Inflammatory macrophage treated with lipopolysaccharide for 4 hours (primary cell): ENCODE data around the gene YIF1B.

Experiments used
- DNase-seq: peaks from one replicate; pipeline ENCODE4 v3.0.0-alpha.2; 2020

Gene YIF1B

DNA sequence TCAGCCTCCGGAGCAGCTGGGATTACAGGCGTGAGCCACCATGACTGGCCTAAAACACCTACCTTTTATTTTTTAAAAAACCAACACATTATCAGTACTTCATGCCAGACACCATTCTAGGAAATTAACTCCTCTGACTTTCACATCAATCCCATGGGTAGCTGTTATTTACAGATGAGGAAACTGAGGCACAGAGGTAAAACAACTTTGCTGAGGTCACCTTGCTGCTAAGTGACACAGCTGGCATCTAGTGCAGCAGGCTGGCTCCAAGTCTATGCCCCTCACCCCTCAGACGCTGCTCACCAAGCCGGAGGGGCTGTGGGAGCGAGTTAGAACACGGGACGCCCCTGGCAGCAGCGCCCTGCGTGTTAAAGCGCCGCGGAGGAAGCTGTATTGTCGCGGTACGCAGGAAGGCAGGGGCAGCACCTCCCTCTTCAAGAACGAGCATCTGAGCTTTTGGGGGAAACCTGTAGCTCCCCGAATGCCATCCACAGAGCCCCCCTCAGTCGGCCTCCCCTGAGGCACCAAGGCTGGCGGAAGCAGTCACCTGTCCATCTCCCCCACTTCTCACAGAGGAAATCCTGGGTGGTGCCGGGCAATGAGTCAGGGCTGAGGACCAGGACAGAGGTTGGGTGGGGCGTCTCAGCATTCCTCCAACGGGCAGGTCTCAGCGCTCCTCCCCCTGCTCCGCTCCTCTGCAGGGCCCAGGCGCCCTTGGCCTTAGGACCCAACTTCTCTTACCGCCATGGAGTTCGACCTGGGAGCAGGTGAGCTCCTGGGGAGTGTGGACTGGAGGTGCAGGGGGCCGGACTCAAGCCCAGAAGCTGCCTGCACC lies 12.0 kb downstream of the YIF1B start, which contains the start of gene C19orf33:
TSS of gene C19orf33 (plus strand) at position 735 of the 835 bp plus-strand sequence. CDS start at position 746, 11 bp downstream.
- DNase-seq: no peak

DNA sequence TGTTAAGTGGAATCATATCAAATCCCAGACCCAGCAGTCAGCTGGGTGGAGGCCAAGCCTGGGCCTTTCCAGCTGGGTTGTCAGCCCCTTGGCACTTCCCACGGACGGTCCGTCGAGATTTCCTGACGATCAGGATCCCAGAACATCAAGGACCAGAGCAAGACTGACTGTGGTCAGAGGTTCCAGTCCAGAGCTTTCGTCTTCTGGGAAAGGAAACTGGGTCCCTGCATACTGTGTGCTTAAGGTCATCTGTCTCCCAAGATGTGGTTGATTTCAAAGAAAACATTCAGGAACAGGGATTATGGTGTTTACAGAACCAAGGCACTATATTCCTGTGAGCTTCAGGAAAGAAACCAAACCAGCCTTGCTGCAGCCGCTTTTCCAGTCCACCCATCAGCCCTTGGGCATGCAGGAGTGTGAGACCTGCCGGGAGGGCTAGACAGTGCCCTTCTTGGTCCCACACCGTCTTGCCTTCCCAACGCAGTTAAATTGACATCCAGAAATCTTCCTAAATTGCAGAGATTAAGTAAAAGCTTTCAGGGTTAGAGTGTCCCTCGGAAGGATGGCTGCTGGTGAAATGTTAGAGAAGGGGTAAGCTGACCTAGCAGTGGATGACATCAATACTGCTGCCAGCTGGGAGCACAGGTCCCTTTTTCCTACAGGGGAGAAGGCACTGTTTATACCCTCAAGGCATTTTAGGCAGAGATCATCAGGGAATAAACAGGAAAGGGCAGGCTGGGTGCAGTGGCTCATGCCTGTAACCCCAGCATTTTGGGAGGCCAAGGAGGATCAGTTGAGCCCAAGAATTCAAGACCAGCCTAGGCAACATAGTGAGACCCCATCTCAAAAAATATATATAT lies 16.7 kb downstream of the YIF1B start:
- no peak for DNase-seq

GRCh38 chr19:38294090-38294489 lies 21.7 kb downstream of the YIF1B start:
- DNase-seq: no peak

GRCh38 chr19:38293281-38293680 lies 22.5 kb downstream of the YIF1B start:
- DNase-seq: no peak

DNA sequence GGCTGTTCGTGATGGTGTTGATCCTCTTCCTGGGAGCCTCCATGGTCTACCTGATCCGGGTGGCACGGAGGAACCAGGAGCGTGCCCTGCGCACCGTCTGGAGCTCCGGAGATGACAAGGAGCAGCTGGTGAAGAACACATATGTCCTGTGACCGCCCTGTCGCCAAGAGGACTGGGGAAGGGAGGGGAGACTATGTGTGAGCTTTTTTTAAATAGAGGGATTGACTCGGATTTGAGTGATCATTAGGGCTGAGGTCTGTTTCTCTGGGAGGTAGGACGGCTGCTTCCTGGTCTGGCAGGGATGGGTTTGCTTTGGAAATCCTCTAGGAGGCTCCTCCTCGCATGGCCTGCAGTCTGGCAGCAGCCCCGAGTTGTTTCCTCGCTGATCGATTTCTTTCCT lies 23.9 kb downstream of the YIF1B start:
- DNase-seq: no peak

DNA sequence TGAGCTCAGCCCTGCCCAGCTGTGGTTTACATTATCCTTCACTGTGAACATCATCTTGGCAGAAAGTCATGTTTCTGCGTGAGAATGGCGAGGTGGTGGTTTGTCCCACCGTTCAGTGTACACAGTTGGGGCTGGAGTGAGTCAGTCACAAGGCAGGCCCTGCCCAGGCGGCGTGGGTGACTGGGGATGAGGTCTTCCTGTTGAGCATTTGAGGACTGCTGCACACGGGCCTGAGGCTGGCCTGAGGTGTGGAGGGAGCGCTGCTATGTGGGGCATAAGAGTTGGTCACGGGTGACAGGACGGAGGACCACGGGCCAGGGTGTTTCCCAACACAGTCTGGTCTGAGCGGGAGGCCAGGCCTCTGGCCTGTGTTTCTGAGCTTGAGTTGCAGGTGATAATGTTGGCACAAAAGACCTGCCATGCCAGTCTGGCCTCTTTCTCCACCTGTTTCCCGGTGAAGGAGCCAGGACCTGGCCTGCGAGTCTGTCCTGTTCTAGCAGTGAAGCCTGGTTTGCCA lies 25.1 kb downstream of the YIF1B start:
- DNase-seq: peak; percentile 12

DNA sequence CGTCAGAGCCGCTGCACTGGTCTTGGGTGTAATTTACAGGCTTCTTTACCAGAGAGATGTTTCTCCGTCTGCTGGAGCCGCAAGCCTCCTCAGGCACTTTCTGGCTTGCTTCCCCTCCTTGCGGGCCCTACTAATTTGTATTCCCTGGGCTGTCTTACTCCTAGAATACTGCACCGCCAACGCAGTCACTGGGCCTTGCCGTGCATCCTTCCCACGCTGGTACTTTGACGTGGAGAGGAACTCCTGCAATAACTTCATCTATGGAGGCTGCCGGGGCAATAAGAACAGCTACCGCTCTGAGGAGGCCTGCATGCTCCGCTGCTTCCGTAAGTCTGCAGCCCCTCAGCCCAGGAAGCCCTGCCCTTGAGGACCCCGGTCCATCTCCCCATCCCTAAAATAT lies 25.8 kb downstream of the YIF1B start:
- peak; percentile 20 for DNase-seq

GRCh38 chr19:38288123-38288855 lies 27.5 kb downstream of the YIF1B start:
- DNase-seq: no peak

DNA sequence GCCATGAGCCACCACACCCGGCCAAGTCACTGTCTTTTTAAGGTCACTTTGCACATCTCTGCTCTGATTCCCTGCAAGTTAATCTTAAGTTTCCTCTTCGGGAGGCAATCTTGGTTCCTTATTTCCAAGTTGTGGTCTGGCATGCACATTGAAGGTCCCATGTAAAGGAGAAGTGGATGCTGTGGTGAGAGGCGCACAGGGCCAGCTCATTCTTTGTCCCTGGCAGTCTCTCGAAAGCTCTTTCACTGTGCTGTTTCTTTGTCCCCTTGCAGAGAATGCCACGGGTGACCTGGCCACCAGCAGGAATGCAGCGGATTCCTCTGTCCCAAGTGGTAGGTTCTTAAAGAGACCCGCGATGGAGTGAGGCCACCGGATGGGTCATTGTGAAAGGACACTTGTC lies 28.1 kb downstream of the YIF1B start:
- DNase-seq: peak; percentile 89

GRCh38 chr19:38285567-38285966 lies 30.2 kb downstream of the YIF1B start:
- DNase-seq: no peak

GRCh38 chr19:38284422-38284821 lies 31.3 kb downstream of the YIF1B start:
- DNase-seq: peak; percentile 73

GRCh38 chr19:38283271-38283670 lies 32.5 kb downstream of the YIF1B start:
- peak; percentile 45 for DNase-seq

- no peak for DNase-seq
Measured at GRCh38 chr19:38281811-38282566, 33.8 kb downstream of the YIF1B start.

DNA sequence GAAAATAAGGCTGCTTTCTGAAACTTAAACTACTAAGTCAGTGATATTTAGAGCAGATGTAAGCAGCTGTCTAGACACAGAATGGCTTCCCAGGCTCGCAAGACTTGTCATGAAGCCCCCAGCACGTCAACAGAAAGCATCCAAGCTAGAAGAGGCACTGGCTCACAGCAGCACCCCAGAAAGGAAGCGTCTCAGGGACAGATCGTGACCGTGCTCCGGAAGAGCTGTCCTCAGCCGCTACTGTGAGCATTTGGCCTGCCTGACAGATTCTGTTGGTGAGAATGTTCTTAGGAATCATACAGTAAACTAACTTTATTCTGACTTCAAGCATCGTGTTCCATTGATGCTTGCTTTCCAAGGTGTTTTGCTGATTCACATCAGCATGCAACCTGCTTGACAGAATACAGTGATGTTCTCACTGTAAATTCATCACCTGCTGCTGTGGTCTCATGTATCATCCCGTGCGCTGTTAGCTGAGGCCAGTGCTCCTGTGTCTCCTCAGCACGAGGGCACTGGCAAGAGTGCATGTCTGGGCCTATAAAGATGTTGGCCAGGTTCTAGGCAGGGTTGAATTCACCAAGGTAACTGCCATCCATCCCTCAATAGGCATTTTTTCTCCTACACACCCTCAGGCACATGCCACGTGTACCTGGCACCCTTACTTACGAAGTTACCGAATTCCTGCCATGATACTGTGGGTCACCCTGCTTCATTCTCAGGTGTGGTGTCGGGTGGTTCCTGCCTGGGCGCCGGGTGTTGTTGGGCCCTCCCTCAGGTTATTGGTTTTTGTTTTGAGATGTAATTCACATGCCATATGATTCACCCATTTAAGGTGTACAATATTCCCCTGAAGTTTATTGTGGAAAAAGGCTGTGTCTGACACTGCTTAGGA lies 35.5 kb downstream of the YIF1B start:
- DNase-seq: no peak

DNA sequence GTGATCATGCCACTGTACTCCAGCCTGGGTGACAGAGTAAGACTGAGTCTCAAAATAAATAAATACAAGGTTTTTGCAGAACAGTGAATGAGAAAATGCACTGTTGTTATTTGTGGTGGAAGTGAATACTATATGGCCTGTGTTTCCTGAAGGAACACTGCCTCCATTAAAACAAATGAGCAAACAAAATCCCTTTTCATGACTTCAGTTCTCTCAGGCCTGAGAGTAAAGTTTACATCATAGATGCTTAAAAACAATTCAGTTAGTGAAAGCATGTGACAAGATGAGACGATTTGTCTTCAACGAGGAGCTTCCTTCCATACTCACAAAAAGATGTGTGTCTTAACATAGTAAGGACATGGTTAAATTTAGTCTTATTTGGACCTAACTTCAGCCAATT lies 37.0 kb downstream of the YIF1B start:
- no peak for DNase-seq

GRCh38 chr19:38277969-38278680 lies 37.6 kb downstream of the YIF1B start:
- no peak for DNase-seq

DNA sequence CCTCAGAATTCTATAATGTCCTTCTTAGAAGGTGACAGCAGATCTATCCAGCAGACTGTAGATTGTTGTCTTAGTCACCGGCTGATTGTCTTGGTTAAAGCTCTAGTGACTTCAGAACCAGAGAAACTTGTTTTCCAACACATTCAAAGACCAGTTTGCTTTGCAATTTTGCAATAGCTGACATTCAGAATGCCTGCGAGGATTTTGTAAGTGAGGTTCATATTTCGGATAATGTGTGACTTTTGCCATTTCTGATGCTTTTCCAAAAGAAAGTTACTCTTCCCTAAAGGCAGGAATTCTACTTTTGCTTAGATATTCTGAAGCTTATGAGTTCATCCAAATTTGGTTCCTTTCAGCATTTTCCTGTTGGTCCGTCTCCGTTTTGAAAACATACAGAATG lies 38.2 kb downstream of the YIF1B start:
- DNase-seq: no peak

- no peak for DNase-seq
Measured at GRCh38 chr19:38276942-38277517, 38.7 kb downstream of the YIF1B start.

DNA sequence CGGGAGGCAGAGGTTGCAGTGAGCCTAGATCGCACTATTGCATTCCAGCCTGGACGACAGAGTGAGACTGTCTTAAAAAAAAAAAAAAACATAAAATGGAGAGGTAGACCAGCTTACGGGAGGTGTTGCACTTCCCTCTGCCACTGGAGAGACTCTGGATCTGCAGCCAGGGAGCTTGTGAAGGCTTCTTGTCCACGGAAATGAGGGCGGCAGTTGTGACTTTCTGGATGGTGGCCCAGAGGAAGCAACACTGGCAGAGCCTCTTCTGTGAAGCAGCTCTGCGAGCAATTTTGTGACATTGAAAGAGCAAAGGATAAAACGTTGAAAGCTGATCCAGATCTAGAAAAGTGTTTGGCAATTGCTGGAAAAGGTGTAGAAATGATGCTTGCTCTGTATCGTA lies 41.0 kb downstream of the YIF1B start:
- DNase-seq: no peak

GRCh38 chr19:38273499-38273898 lies 42.2 kb downstream of the YIF1B start:
- DNase-seq: no peak
